GM06990 (cell line): Measurements from ENCODE around the gene ZNF516.

Source experiments
- DNase-seq: peaks from one replicate; pipeline ENCODE4 v3.0.0-alpha.2; 2011; ENCODE audit not compliant: insufficient read length; ENCODE audit errors: extremely low read depth
- H3K27me3 ChIP-seq: replicated peaks from 2 replicates; pipeline ENCODE4 v1.6.0; 2011; ENCODE audit warnings: low read length; ENCODE audit not compliant: control insufficient read depth, insufficient read depth
- H3K36me3 ChIP-seq: 2 replicates; pipeline ENCODE4 v1.5.1; 2011; ENCODE audit warnings: low read length; ENCODE audit not compliant: control insufficient read depth, insufficient read depth
- H3K4me3 ChIP-seq: replicated peaks from 2 replicates; pipeline ENCODE4 v1.5.1; 2011; ENCODE audit warnings: low read depth, mild to moderate bottlenecking, control low read depth, low read length
- CTCF ChIP-seq: IDR thresholded peaks from 2 replicates; pipeline ENCODE4 v1.5.1; 2011; ENCODE audit warnings: low read length, control low read depth, mild to moderate bottlenecking, inconsistent platforms; ENCODE audit not compliant: insufficient read depth, poor library complexity, severe bottlenecking

ZNF516 gene

GRCh38 chr18:76390452-76391035, 104.5 kb downstream of the ZNF516 start:
- no peak for DNase-seq
- TF ChIP-seq CTCF: no peak
- no peaks in the 10 kb centered on the region for H3K27me3 ChIP-seq
- H3K4me3 ChIP-seq: no peak overlapping the region
- peaks cover 4% of the 10 kb centered on the region; the same call in 1 of the 2 replicates for H3K36me3 ChIP-seq

- H3K4me3 ChIP-seq: no peak overlapping the region
- no peak for TF ChIP-seq CTCF
- H3K27me3 ChIP-seq: no peaks in the 10 kb centered on the region
- DNase-seq: no peak
- H3K36me3 ChIP-seq: peaks cover 3% of the 10 kb centered on the region; the same call in 1 of the 2 replicates
These were observed 105.3 kb downstream of the ZNF516 start for GRCh38 chr18:76389716-76390115.

GRCh38 chr18:76388891-76389423, 106.1 kb downstream of the ZNF516 start:
- no peak for TF ChIP-seq CTCF
- DNase-seq: no peak

GRCh38 chr18:76388261-76388660, 106.8 kb downstream of the ZNF516 start:
- Histone ChIP-seq H3K4me3 (no peak overlapping the region), H3K27me3 (no peaks in the 10 kb centered on the region), H3K36me3 (peaks cover 3% of the 10 kb centered on the region; the same call in 1 of the 2 replicates)
- DNase-seq: no peak
- no peak for TF ChIP-seq CTCF

More at GRCh38 chr18:76388891-76389423, 106.1 kb downstream of the ZNF516 start:
- Histone ChIP-seq H3K36me3 (peaks cover 3% of the 10 kb centered on the region; the same call in 1 of the 2 replicates), H3K4me3 (no peak overlapping the region), H3K27me3 (no peaks in the 10 kb centered on the region)

- Histone ChIP-seq H3K36me3 (peaks cover 3% of the 10 kb centered on the region; the same call in 1 of the 2 replicates), H3K27me3 (no peaks in the 10 kb centered on the region), H3K4me3 (no peak overlapping the region)
- TF ChIP-seq CTCF: no peak
- DNase-seq: no peak
These were observed 107.4 kb downstream of the ZNF516 start for GRCh38 chr18:76387608-76388007.
